OCI-M1 (cell line): Measurements from ENCODE around the gene ARL3.
"Not testable (repeated sequence)": the region's sequence is repeated elsewhere in the genome, so short reads cannot be mapped to it uniquely, and the experiment has no call there.

Experiments
- DNase-seq: peaks from one replicate; lab custom pipeline; 2025; lab: John Stamatoyannopoulos, UW

Gene ARL3

DNA sequence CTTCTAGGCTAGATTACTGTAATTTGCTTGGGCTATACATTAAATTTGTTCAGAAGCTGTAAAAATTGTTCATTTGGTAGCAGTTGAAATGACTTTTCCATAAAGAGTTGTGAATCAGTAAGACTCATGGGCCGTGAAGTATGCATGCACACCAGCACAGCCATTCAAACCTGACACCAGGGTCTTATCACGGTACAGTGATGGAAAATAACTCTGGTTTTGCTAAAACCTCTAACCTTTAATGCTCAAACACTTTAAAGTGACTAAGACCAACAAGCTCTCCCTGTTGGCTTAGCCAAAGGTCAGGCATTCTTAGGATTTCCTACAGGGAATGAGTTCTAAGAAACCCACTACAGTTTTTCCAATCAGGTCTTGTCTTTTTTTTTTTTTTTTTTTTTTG, 11.5 kb downstream of the ARL3 start:
- DNase-seq = no peak

DNA sequence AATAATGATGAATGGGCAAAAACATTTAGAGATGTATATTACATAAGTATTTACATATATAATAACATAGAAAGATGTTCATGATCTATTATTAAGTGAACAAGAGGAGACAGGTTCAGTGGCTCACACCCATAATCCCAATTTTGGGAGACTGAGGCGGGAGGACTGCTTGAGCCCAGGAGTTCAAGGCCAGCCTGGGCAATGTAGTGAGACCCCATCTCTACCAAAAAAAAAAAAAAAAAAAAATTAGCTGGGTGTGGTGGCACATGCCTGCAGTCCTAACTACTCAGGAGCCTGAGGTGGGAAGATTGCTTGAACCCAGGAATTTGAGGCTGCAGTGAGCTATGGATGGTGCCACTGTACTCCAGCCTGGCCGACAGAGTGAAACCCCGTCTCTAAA, 12.4 kb downstream of the ARL3 start:
- DNase-seq = no peak

DNA sequence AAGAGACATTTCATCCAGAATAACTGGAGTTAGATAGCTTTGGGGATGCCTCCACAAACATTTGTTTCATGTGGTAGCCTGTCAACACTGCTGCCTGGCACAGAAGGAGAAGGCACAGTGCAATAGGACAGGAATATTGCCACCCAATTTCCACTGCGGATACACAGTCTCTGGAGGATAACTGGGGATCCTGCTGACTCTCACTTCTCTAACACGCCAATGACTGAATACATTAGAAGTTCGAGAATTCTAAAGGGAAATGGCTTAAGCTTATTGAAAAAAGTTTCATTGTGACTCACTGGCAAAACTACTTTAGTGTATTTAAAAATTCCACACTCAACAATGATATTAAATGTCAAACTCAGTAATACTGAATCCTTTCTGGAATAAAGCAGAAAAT, 12.9 kb downstream of the ARL3 start:
- no peak for DNase-seq

DNA sequence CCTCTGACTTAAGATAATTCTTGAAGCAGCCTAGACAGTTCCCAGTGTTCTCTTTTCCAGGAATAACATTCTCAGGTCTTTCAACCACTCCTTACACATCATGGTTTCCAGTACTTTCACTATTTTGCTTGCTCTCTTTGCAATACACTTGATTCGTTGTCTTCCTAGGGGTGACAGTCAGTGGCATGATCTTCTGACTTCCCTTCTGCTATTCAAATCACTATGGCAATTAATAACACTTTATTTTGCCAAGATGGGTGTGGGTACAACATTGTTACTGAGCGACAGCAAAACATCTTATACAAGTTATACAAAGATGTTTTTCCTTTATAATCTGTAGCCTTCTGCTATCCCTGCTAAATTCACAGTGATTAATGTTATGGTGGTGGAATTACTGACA, 15.3 kb downstream of the ARL3 start:
- no peak for DNase-seq

DNA sequence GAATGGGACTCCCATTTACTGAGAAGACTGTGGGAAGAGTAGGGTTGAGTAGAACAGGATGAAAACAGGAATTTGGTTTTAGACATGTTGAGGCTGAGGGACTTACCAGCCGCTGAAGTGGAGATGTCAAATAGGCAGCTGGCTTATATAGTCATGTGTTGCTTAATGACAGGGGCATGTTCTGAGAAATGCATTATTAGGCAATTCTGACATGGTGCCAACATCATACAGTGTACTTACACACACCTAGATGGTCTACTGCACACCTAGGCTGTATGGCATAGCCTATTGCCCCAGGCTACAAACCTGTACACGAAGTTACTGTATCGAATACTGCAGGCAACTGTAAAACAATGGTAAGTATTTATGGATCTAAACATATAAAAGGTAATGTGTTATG, 17.5 kb downstream of the ARL3 start:
- DNase-seq = no peak

DNA sequence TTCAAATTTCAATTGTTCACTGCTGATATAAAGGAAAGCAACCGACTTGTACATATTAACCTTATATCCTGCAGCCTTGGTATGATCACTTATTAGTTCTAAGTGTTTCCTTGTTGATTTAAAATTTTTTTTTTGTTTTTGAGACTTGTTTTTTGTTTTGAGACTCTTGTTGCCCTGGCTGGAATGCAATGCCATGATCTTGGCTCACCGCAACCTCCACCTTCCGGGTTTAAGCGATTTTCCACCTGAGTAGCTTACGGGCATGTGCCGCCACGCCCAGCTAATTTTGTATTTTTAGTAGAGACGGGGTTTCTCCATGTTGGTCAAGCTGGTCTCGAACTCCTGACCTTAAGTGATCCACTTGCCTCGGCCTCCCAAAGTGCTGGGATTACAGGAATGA, 18.8 kb downstream of the ARL3 start:
- not testable (repeated sequence) for DNase-seq

DNA sequence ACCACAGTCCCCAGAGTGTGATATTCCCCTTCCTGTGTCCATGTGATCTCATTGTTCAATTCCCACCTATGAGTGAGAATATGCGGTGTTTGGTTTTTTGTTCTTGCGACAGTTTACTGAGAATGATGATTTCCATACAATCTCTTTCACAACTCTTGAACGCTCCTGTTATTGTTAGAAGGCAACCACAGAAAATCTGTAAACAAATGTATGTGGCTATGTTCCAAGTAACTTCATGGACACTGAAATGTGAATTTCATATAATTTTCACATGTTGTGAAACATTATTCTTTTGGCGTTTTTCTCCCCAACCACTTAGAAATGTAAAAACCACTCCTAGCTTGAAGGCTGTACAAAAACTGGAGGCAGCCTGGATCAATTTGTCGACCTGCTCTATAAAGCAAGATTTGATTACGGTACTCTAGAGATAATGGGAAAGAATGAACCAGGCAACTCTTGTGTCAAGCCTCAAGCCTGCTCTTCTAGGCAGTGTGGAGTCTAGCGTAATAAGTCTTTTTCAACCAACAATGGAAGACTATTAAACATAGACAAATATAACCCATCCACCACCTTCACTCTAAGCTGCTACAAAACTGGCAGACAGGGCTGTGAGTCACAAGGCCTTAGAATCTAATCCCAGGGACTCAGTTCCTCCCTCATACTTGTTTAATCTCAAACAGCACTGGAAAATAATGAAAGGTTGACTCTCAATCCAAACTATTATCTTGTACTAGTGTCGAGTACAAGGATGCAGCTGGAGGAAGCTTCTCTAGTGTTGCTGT, 22.7 kb downstream of the ARL3 start:
- DNase-seq = no peak

DNA sequence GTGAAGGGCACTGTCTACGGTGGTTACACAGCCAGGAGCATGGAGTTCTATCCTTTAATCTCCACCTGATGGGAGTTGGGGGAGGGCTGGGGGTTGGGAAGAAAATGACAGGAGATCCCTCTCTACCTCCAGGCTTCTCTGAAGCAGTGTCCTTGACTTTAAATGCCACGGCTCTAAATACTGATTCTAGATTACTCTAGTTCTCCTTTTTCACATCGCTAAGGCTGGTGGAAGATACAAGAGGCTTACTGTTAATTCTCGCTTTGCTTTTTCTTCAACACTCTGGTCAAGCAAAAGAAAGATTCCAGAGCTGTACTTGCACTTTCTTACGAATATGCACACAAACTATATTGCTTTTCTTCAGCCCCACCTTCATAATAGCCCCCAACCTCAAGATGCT, 30.5 kb downstream of the ARL3 start:
- DNase-seq = peak; percentile 74

DNA sequence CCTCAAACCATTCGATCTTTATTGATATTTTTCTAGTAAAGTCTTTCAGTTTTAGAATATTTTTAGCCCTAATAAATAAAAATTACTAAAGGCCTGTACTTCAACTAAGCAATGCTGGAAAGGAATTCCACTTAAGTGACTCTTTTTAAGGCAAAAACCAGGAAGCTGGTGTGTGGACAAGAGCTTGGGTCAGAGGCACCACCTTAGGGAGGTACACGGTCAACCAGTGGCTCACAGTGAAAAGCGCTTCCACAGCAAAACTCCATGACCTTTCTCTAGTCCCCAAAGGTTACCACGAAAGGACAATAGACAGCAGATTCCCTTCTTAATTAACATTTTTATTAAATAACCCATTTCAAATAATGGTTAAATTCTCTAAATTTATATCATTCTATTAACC, 31.2 kb downstream of the ARL3 start:
- DNase-seq = no peak

DNA sequence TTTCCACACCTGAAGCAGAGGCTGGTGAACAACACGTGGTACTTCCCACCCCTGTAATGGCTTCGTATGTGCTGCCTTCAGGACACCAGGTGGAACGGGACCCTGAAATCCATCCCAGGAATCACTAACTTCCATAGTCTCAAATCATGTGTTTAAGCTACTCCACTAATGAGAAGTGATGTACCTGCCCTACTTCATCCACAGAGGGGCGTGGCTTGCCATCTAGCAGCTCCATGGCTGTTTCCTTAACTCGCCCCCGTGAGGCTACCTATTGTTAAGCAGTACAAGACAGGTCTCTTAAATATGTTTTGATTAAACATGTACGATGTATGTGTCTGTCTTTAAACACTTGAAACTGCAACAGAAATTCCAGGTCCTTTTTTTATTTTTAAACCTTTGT, 31.8 kb downstream of the ARL3 start:
- DNase-seq = no peak

DNA sequence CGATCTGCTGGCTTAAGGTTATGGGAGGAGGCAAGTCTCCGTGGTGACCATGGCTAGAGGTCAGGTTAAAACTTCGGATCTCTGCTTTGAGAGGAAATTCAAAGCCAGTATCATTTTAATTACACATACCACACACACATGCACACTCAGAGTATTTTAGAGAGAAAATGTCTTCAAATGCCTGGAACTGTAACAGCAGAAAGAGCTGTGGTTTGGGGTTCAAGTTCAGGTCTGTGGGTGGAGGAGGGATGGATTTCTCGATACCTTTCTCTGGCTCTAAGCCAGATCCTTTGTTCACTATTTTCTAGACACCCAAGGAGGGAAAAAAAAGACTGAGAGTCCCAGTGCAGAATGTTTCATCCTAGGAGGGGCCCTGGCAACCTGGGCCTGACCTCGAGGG, 32.5 kb downstream of the ARL3 start:
- no peak for DNase-seq

DNA sequence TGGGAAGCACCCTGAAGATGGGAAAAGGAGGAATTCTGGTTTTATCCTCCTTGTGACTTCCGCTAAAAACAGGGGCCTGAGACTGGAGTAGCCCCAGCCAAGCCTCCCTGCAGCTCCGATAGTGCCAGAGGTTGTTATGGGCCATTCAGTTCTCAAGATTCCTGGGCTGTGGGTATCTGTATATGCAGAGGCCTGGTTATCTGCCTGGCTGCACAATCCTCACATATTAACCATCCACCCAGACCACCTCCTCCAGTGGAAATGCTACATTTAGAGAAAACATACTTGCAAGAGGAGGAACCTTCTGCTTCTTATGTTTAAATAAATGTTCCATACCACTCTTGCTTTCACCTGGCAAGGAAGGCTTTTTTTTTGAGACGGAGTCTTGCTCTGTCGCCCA, 34.6 kb downstream of the ARL3 start:
- DNase-seq = no peak

DNA sequence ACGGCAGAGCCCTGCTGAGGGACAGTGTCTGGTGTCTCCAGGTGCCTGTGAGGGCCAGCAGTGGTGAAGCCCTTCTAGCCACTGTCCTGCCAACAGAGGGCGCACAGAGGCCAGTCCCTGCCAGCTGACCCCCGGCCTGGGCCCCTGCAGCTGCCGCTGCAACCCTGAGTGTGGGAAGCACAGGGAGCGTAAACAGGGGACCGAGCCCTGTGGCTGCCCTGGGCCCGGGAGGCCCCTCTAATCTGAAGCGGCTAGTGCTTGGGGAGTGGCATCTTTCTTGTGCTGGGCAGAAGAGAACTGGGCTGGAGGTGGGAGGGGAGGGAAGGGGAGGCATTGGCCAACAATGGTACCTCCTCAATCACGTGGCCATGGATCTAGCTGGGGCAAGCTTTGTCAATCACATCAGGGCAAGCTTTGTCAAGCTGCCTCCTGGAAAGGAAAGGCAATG, 35.3 kb downstream of the ARL3 start:
- peak; percentile 90 for DNase-seq

DNA sequence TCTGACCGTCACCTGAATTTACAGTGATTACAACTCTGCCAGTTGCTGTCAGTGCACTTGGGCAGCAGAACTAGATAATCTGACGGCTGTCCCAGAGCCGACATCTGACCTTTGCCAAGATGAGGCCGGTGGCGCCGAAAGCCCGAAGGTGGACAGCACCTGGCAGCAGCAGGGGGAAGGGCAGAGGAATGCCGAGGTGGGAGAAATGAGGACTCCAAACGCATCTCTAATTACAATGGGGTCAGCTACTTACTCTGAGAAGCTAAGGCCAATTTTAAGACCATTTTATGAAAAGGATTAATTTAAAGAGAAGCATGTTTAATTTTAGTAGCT, 36.2 kb downstream of the ARL3 start:
- DNase-seq = no peak

DNA sequence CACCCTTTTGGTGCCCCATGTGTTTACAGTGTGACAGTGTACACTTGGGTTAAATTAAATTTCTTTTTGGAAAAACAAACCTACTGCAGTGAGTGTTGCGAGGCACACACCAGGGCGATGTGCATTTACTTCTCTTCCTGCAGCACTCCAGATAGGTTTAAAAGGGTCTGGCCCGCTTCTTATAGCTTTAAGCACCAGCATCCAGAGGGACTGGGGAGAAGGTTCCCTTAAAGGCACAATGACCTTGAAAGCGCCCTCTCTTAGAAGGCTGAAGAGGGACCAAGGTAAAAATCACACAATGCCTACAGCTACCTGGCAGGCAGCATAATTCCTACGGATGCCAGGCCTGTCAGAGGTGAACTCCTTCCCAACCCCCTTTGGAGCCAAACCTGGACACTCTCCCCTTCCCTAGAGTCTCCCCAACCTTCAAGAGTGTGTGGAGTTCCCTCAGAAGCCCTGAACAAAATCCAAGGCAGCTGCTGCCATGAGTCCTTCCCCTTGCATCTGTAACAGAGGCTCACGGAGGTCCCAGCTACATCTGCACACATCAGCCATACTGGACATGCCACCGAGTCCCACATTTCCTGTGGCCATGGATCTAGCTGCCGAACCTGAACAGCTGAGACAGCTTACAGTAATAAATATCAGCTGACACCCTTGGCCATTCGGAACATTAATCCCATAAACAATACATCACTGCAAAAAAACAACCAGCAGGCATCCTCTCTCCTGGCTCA, 36.7 kb downstream of the ARL3 start:
- no peak for DNase-seq

DNA sequence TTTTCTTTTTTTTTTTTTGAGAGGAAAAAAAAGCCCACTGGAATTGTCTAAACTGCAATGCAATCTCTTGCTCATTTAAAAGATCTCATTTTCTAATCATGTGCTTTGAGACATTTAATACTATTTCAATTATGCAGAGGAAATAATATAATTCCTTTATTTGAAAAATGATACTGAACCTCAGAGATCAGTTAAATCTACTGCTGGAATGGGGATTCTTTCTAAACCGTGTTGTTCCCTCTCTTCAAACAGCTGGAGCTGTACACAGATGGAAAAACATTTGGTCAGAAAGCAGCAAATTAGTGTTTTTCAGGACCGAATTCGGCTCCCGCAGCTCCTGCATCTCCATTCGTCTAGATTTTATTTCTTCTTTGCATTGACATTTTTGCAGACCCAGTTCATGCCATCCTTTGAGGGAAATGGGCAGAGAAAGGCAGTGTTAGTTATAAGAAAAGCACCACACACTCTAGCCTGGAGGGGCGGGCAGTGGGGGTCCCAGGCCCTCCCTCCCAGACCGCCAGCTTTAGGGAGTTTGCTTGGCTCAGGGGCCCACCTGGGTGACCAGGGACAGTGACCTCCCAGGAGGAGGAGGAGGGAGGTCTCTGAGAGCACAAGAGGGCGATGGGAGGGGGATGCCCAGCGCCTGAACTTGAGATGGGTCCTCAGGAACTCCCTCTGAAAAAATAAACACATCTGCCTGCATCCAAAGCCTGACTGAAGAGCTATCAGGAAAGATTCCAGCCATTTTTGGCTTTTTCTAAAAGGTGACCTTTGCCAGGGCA, 37.5 kb downstream of the ARL3 start:
- no peak for DNase-seq

DNA sequence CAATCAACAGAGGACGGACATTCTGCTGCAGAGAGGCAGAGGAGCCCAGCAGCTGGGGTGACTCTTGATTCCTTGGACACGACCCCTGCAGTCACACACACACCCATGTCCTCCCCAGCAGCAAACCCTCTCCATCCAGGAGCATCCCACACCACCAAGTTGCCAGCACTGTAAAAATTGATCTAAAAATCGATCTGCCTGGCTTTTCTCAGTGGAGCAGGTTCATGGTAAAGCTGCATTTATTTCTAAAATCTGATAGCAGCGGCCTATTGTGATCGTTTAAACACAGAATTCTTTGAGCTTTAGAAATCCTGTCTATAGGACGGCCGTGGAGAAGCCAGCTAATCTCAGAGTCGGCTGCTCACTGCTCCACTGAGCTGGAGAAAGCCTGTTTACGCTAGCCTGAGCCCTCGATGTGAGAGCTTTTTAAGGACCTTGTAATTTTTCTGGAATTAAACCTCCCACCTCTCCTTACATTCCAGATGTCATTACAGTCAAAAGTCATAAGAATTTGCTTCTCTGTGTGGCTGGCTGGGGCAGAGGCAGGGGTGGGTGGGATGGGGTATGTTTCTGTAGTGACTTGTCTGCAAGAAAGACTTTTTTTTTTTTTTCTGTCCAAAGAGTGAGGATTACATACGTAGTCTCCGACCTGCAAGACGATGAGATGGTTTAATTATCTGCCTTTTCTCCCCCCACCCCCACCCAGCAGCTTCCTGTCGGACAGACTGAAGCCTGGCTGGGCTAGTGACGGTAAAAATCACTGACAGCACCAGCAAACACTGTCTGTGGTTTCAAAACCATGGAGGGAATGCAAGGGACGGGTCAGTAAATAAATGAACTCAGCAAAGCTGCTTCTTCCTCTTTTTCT, 38.3 kb downstream of the ARL3 start:
- DNase-seq = peak; percentile 95

DNA sequence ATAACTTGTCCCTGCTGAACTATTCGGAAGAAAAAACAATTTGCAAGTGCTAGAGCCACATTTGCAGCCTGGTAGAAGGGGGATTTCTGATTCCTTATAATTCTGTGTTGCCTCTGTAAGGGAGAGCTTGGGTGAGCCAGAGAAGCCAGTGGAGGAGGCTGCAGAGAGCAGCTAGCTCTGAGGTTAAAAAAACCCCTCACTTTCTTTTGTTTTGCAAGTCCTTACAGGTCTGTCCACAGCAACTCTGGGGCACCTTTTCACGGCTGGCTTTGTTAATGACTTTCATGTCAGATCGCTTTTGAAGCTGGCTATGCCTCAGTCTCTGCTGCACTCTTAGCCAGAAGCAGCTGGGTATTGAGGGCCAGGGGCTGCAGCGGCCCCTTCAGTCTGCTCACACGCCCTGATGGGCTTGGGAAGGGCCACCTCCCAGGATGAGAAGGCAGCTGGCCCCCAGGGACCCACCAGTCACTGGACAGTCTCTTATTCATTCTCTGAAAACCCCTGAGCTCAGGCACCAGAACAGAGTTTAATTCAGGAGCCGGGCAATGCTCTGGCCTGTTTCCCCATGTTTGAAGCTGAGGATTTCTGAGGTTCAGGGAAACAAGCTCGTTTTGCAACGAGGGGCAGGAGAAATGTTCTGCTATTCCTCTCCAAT, 39.1 kb downstream of the ARL3 start:
- peak; percentile 40 for DNase-seq

DNA sequence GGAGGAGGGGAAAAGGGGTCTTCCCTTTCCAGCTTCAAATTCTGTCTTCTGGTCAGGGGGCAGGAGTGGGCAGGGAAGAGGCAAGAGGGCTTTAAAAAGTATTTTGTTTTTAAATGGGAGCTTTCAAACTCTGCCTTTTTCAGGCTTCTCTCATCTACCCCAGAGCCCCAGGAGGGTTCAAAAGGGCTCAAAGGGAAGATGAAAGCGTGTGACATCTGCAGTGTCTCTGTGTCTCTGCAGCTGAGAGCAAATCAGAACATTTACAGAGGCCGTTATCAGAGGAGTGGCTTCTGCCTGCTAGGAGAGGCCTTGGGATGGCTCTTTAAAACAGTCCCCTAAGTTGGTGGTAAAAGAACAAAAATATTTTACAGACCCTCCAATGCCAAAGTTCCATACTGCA, 39.6 kb downstream of the ARL3 start:
- DNase-seq = peak; percentile 82

DNA sequence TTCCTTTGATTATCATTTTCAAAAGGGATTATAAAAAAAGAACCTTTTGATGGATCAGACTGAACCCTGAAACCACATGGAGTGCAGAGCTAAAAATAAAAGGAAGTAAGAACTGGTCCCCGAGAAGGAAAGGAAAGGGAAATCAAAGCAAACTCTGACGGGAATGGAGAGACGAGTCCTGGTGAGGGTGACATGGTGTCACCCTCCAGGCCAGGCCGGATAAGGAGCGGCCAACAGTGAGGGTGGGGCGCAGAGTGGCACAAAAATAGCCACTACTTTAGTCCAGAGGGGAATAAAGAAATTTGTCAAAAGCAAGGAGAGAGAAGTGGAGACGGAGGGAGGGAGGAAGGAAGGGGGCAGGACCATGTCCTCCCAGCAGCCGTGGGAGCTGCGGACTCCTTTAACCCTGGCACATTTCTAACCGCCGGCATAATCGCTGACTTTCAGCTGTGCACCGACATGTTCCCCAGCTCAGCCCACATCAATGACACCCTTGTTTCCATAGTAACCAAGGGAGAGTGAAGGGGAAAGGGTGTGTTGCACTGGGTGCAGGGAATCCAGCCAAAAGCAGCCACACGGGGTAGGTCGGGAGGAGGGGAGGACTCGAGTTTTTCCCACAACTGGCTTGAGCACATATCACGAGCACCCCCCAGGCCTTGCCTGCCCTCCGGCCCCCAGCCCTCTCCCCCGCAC, 40.2 kb downstream of the ARL3 start:
- peak; percentile 98 for DNase-seq
